IMR-90 (cell line): Measurements from ENCODE around the gene IFT74. TPM values are rescaled to one million over a fixed set of nuclear protein-coding genes. Genes with fewer than 3 reads are reported as not detected.
A peak's percentile ranks its signal among the peaks of the same experiment; 100 is the strongest.

Source experiments
- ATAC-seq: fragments of 200-7000 bp; cut with Tn5 transposase; 2 replicates; pipeline ENCODE4 v1.9.1; 2020; ENCODE audit warnings: low read depth, mild to moderate bottlenecking, moderate library complexity
- BruUV-seq: library from RNA; stranded (reverse); fragments of 400-500 nt; replicated peaks from 2 replicates; lab custom pipeline; 2021; lab: Mats Ljungman, UMichigan
- CTCF ChIA-PET: fragments of 300-600 bp; formaldehyde crosslinking; extraction: SDS; loops from one replicate; lab custom pipeline; 2021; ENCODE audit warnings: antibody characterized with exemption; lab: Yijun Ruan, JAX
- POLR2A ChIA-PET: fragments of 300-600 bp; sonication (Branson Sonifier 250); formaldehyde crosslinking; loops from one replicate; lab custom pipeline; 2022; ENCODE audit warnings: antibody characterized with exemption; ENCODE audit not compliant: unreplicated experiment; lab: Charles Lee
- DNase-seq: peaks from one replicate; pipeline ENCODE4 v3.0.0; 2013
- H2AFZ ChIP-seq: replicated peaks from 2 replicates; pipeline ENCODE3; 2013; ENCODE audit warnings: low read length, mild to moderate bottlenecking; ENCODE audit not compliant: poor library complexity
- H2AK5ac ChIP-seq: 2 replicates; pipeline ENCODE4 v1.6.1; 2013; ENCODE audit warnings: low read depth, low read length, inconsistent platforms
- H2AK9ac ChIP-seq: replicated peaks from 2 replicates; pipeline ENCODE3; 2013; ENCODE audit warnings: mild to moderate bottlenecking, low read depth, low read length, moderate library complexity; ENCODE audit not compliant: poor library complexity
- H2BK120ac ChIP-seq: 2 replicates; pipeline ENCODE4 v1.6.1; 2013; ENCODE audit warnings: low read depth, low read length, inconsistent platforms
- H2BK15ac ChIP-seq: 3 replicates; pipeline ENCODE4 v1.6.1; 2013; ENCODE audit warnings: low read depth, low read length, inconsistent platforms
- H2BK20ac ChIP-seq: 2 replicates; pipeline ENCODE4 v1.6.1; 2013; ENCODE audit warnings: low read depth, mild to moderate bottlenecking, inconsistent platforms, low read length, moderate library complexity
- H2BK5ac ChIP-seq: 2 replicates; pipeline ENCODE4 v1.6.1; 2013; ENCODE audit warnings: mild to moderate bottlenecking, low read depth, low read length, inconsistent platforms; ENCODE audit not compliant: poor library complexity, severe bottlenecking
- H3K14ac ChIP-seq: replicated peaks from 2 replicates; pipeline ENCODE4 v1.6.1; 2013; ENCODE audit warnings: low read depth, low read length, inconsistent platforms
- H3K18ac ChIP-seq: 2 replicates; pipeline ENCODE4 v1.6.1; 2013; ENCODE audit warnings: low read depth, low read length, control low read depth
- H3K23ac ChIP-seq: 2 replicates; pipeline ENCODE4 v1.6.1; 2013; ENCODE audit warnings: low read depth, low read length, inconsistent platforms
- H3K27ac ChIP-seq: 2 replicates; pipeline ENCODE4 v1.5.1; 2013; ENCODE audit warnings: mild to moderate bottlenecking, control low read depth, low read length; ENCODE audit not compliant: insufficient read depth
- H3K27me3 ChIP-seq: 2 replicates; pipeline ENCODE4 v1.6.1; 2013; ENCODE audit warnings: low read length; ENCODE audit not compliant: control insufficient read depth, insufficient read depth
- H3K36me3 ChIP-seq: 2 replicates; pipeline ENCODE4 v1.6.1; 2013; ENCODE audit warnings: low read length, mixed read lengths; ENCODE audit not compliant: control insufficient read depth, insufficient read depth
- H3K4ac ChIP-seq: 2 replicates; pipeline ENCODE4 v1.6.1; 2013; ENCODE audit warnings: low read depth, low read length, inconsistent platforms
- H3K4me1 ChIP-seq: 2 replicates; pipeline ENCODE4 v1.6.1; 2013; ENCODE audit warnings: low read length, mixed read lengths; ENCODE audit not compliant: control insufficient read depth, insufficient read depth
- H3K4me2 ChIP-seq: 2 replicates; pipeline ENCODE4 v1.6.1; 2013; ENCODE audit warnings: low read depth, mild to moderate bottlenecking, control low read depth, low read length, moderate library complexity
- H3K4me3 ChIP-seq: 2 replicates; pipeline ENCODE4 v1.5.1; 2013; ENCODE audit warnings: low read depth, mild to moderate bottlenecking, control low read depth, low read length, moderate library complexity; ENCODE audit not compliant: insufficient read depth
- H3K56ac ChIP-seq: 2 replicates; pipeline ENCODE4 v1.6.1; 2013; ENCODE audit warnings: low read length, inconsistent platforms; ENCODE audit not compliant: insufficient read depth; ENCODE audit errors: extremely low read depth
- H3K79me1 ChIP-seq, 2 experiments: 2 replicates each; pipeline ENCODE4 v1.6.1; 2013; ENCODE audit warnings: low read length in 2 of 2, inconsistent platforms in 1 of 2, low read depth in 1 of 2
- H3K9ac ChIP-seq: 2 replicates; pipeline ENCODE4 v1.6.1; 2013; ENCODE audit warnings: low read depth, low read length, control low read depth
- H3K9me1 ChIP-seq: 2 replicates; pipeline ENCODE4 v1.6.1; 2013; ENCODE audit warnings: low read length, inconsistent platforms; ENCODE audit not compliant: insufficient read depth
- H3K9me3 ChIP-seq: 2 replicates; pipeline ENCODE4 v1.6.1; 2013; ENCODE audit warnings: low read length; ENCODE audit not compliant: control insufficient read depth, insufficient read depth
- H4K20me1 ChIP-seq: 2 replicates; pipeline ENCODE4 v1.6.1; 2013; ENCODE audit warnings: low read length, inconsistent platforms; ENCODE audit not compliant: insufficient read depth
- H4K5ac ChIP-seq: 2 replicates; pipeline ENCODE4 v1.6.1; 2013; ENCODE audit warnings: mild to moderate bottlenecking, low read depth, low read length, control low read depth
- H4K8ac ChIP-seq, 2 experiments: 2 replicates each; pipeline ENCODE4 v1.6.1; 2013; ENCODE audit warnings: low read depth in 2 of 2, low read length in 2 of 2, control low read depth in 1 of 2, inconsistent platforms in 1 of 2
- H4K91ac ChIP-seq: 2 replicates; pipeline ENCODE4 v1.6.1; 2013; ENCODE audit warnings: low read depth, low read length, inconsistent platforms; ENCODE audit not compliant: insufficient read depth
- FOS ChIP-seq: fragments of 150-350 bp; IDR thresholded peaks from 2 replicates; pipeline ENCODE4 v1.6.1; 2016; ENCODE audit warnings: low read depth, low read length
- MAFK ChIP-seq: IDR thresholded peaks from 2 replicates; pipeline ENCODE4 v1.6.1; 2012; ENCODE audit warnings: low read depth, low read length, improper control_type of control experiment
- WGBS, 2 experiments: methylation state at CpG; one replicate each; pipeline versions ENCODE4 v1.1.5 to v1.1.7; 2013; ENCODE audit warnings: missing lambda C conversion rate in 2 of 2; ENCODE audit not compliant: insufficient read length in 1 of 2; ENCODE audit errors: extremely low coverage in 2 of 2; 5-methylcytosine and 5-hydroxymethylcytosine counted together
- dilution Hi-C: fragments of 300-500 bp; cut with HindIII; formaldehyde crosslinking; loops from one replicate; pipeline ENCODE4 v1.14.3; 2018; ENCODE audit warnings: low sequenced_read_pairs; ENCODE audit not compliant: unreplicated experiment
- in situ Hi-C: fragments of 300-500 bp; cut with MboI; formaldehyde crosslinking; loops from 3 replicates; pipeline ENCODE4 v1.14.3; 2019; ENCODE audit warnings: low sequenced_read_pairs, inconsistent platforms, mixed read lengths
- intact Hi-C: fragments of 100-400 bp; cut with micrococcal nuclease; formaldehyde crosslinking; loops from 2 replicates; pipeline ENCODE4 v1.10.0; 2022
- polyA plus RNA-seq, 3 experiments: library from polyadenylated mRNA; depleted of rRNA; stranded (reverse); fragments of >200 nt; gene quantifications; 2 replicates each; pipeline ENCODE4 v1.2.3, GENCODE V29; 2012; ENCODE audit warnings: low replicate concordance in 1 of 3
- total RNA-seq: library from RNA; depleted of rRNA; stranded (reverse); fragments of >200 nt; gene quantifications from 2 replicates; pipeline ENCODE4 v1.2.3, GENCODE V29; 2012

Gene IFT74
- total and polyA plus RNA-seq, 2 of the 4 experiments (the other 2 are of a cell fraction) = 4.6 to 12.2 TPM

GRCh38 chr9:26995810-26996209 is 39.6 kb downstream of the IFT74 start:
- Histone ChIP-seq H4K5ac (no peak overlapping the region), H3K9ac (no peak overlapping the region), H3K9me1 (no peaks in the 10 kb centered on the region), H2AFZ (no peak overlapping the region), H3K9me3 (no peaks in the 10 kb centered on the region), H3K27me3 (no peaks in the 10 kb centered on the region), H3K36me3 (0 out of 2 replicates have a peak, but pooled peaks cover 1% of the 10 kb centered on the region), H3K4me3 (no peak overlapping the region), H4K20me1 (no peaks in the 10 kb centered on the region), H4K91ac (no peak overlapping the region), H3K27ac (no peak overlapping the region), H3K4ac (no peak overlapping the region), H4K8ac (no peak overlapping the region), H2BK120ac (no peak overlapping the region), H2BK5ac (no peak overlapping the region), H3K23ac (no peak overlapping the region), H3K14ac (no peak overlapping the region), H2AK5ac (no peak overlapping the region), H2BK20ac (no peak overlapping the region), H3K4me2 (no peak overlapping the region), H2BK15ac (no peak overlapping the region), H3K56ac (no peak overlapping the region), H3K18ac (no peak overlapping the region), H2AK9ac (no peak overlapping the region), H3K79me1 (no peaks in the 10 kb centered on the region), H3K4me1 (no peaks in the 10 kb centered on the region)
- in situ Hi-C loops (loop anchor here (25.0 kb wide), 1 partner anchor 259 kb away; no protein-coding TSS in a partner anchor), dilution Hi-C loops (no loop called here), intact Hi-C loops (no loop called here)
- DNase-seq (no peak), ATAC-seq (no peak)
- WGBS, 2 experiments = no CpG with 5 or more reads among the region's 2 CpGs
- TF ChIP-seq MAFK (peak; percentile 82), FOS (no peak)
- POLR2A ChIA-PET = no interaction called here
- BruUV-seq = no TSS peak
- CTCF ChIA-PET = interaction anchor here (0.6 to 0.7 kb wide), 2 partner anchors 14 to 569 kb away, joined by 3 to 5 read pairs; no protein-coding TSS in a partner anchor
